NCI-H1417 treated with DMSO at 0.1 percent for 48 hours (cell line): ENCODE data around the gene VKORC1L1.
"Not testable (repeated sequence)": the region's sequence is repeated elsewhere in the genome, so short reads cannot be mapped to it uniquely, and the experiment has no call there.

ENCODE experiments used
- DNase-seq: peaks from one replicate; lab custom pipeline; 2025; lab: John Stamatoyannopoulos, UW

Gene VKORC1L1

GRCh38 chr7:65872776-65873581 lies at the start of gene VKORC1L1:
Gene VKORC1L1, plus strand, starts transcription at chr7:65873074. Its CDS starts 298 bp downstream, at chr7:65873372.
- peak; percentile 73 for DNase-seq

- no peak for DNase-seq
Observed at GRCh38 chr7:65827366-65827765, 45.5 kb upstream of the VKORC1L1 start.

GRCh38 chr7:65832281-65832680 lies 40.6 kb upstream of the VKORC1L1 start:
- no peak for DNase-seq

GRCh38 chr7:65836684-65837083 lies 36.2 kb upstream of the VKORC1L1 start:
- DNase-seq, result not testable (repeated sequence)

- not testable (repeated sequence) for DNase-seq
Observed at GRCh38 chr7:65837541-65837956, 35.3 kb upstream of the VKORC1L1 start.

GRCh38 chr7:65839846-65840245 lies 33.0 kb upstream of the VKORC1L1 start:
- no peak for DNase-seq

GRCh38 chr7:65840446-65840845 lies 32.4 kb upstream of the VKORC1L1 start:
- no peak for DNase-seq

- not testable (repeated sequence) for DNase-seq
Observed at GRCh38 chr7:65843616-65844015, 29.3 kb upstream of the VKORC1L1 start.

GRCh38 chr7:65846008-65846570 lies 26.8 kb upstream of the VKORC1L1 start:
- no peak for DNase-seq

- DNase-seq, result not testable (repeated sequence)
Observed at GRCh38 chr7:65853426-65853825, 19.4 kb upstream of the VKORC1L1 start.

- DNase-seq, result not testable (repeated sequence)
Observed at GRCh38 chr7:65853892-65854291, 19.0 kb upstream of the VKORC1L1 start.

GRCh38 chr7:65857321-65857894 lies 15.5 kb upstream of the VKORC1L1 start:
- not testable (repeated sequence) for DNase-seq

GRCh38 chr7:65858660-65859059 lies 14.2 kb upstream of the VKORC1L1 start:
- DNase-seq, result not testable (repeated sequence)

GRCh38 chr7:65866244-65866643 lies 6.6 kb upstream of the VKORC1L1 start:
- DNase-seq, result not testable (repeated sequence)

- not testable (repeated sequence) for DNase-seq
Observed at GRCh38 chr7:65867681-65868080, 5.2 kb upstream of the VKORC1L1 start.

- not testable (repeated sequence) for DNase-seq
Observed at GRCh38 chr7:65869312-65869711, 3.6 kb upstream of the VKORC1L1 start.

GRCh38 chr7:65871451-65871850 lies 1.4 kb upstream of the VKORC1L1 start:
- not testable (repeated sequence) for DNase-seq

- not testable (repeated sequence) for DNase-seq
Observed at GRCh38 chr7:65873582-65874193, 814 bp downstream of the VKORC1L1 start.

GRCh38 chr7:65875715-65876114 lies 2.8 kb downstream of the VKORC1L1 start:
- not testable (repeated sequence) for DNase-seq

- DNase-seq, result not testable (repeated sequence)
Observed at GRCh38 chr7:65879292-65880153, 6.6 kb downstream of the VKORC1L1 start.

GRCh38 chr7:65880242-65880641 lies 7.4 kb downstream of the VKORC1L1 start:
- DNase-seq, result not testable (repeated sequence)
